Hepatocyte (in vitro differentiated cells): ENCODE data around the gene PSMD12. TPM values are rescaled to one million over a fixed set of nuclear protein-coding genes. Genes with fewer than 3 reads are reported as not detected.
A peak's percentile ranks its signal among the peaks of the same experiment; 100 is the strongest.

Source experiments
- DNase-seq: peaks from one replicate; pipeline ENCODE4 v3.0.0-alpha.2; 2016; ENCODE audit warnings: low spot score
- H2AFZ ChIP-seq: fragments of 200-600 bp; sonication (generic); 2 replicates; pipeline ENCODE4 v1.6.0; 2016; ENCODE audit warnings: antibody characterized with exemption, mild to moderate bottlenecking
- H3K27ac ChIP-seq: fragments of 200-600 bp; sonication (generic); 2 replicates; pipeline ENCODE4 v1.5.1; 2016; ENCODE audit warnings: mild to moderate bottlenecking
- H3K27me3 ChIP-seq: fragments of 200-600 bp; sonication (generic); 2 replicates; pipeline ENCODE4 v1.6.1; 2016
- H3K36me3 ChIP-seq: fragments of 200-600 bp; sonication (generic); replicated peaks from 2 replicates; pipeline ENCODE4 v1.5.1; 2016; ENCODE audit warnings: low read depth; ENCODE audit not compliant: insufficient read depth
- H3K4me1 ChIP-seq: fragments of 200-600 bp; sonication (generic); 2 replicates; pipeline ENCODE4 v1.5.1; 2016; ENCODE audit warnings: mild to moderate bottlenecking, moderate library complexity; ENCODE audit not compliant: insufficient read depth
- H3K4me2 ChIP-seq: fragments of 200-600 bp; sonication (generic); 2 replicates; pipeline ENCODE4 v1.6.0; 2016
- H3K4me3 ChIP-seq: fragments of 200-600 bp; sonication (generic); 2 replicates; pipeline ENCODE4 v1.5.1; 2016; ENCODE audit warnings: mild to moderate bottlenecking
- H3K79me2 ChIP-seq: fragments of 200-600 bp; sonication (generic); 2 replicates; pipeline ENCODE4 v1.6.0; 2017; ENCODE audit warnings: mild to moderate bottlenecking
- H3K9me2 ChIP-seq: fragments of 200-600 bp; sonication (generic); replicated peaks from 2 replicates; pipeline ENCODE4 v1.6.0; 2017; ENCODE audit warnings: mild to moderate bottlenecking; ENCODE audit not compliant: insufficient read depth
- H3K9me3 ChIP-seq: fragments of 200-600 bp; sonication (generic); 2 replicates; pipeline ENCODE4 v1.5.1; 2016; ENCODE audit warnings: low read depth, mild to moderate bottlenecking
- H4K20me1 ChIP-seq: fragments of 200-600 bp; sonication (generic); 2 replicates; pipeline ENCODE4 v1.6.0; 2016; ENCODE audit warnings: mild to moderate bottlenecking; ENCODE audit not compliant: insufficient read depth, poor library complexity, severe bottlenecking
- EZH2 ChIP-seq: fragments of 200-600 bp; sonication (generic); IDR thresholded peaks from 2 replicates; pipeline ENCODE4 v1.6.1; 2016; ENCODE audit warnings: antibody characterized with exemption, mild to moderate bottlenecking, borderline replicate concordance
- EZH2phosphoT487 ChIP-seq: fragments of 200-600 bp; sonication (generic); IDR thresholded peaks from one replicate; pipeline ENCODE4 v1.6.1; 2018; ENCODE audit warnings: antibody characterized with exemption, mild to moderate bottlenecking, low read depth, moderate library complexity; ENCODE audit not compliant: unreplicated experiment, severe bottlenecking
- WGBS: methylation state at CpG from one replicate; pipeline ENCODE4 v1.1.6; 2016; ENCODE audit warnings: low lambda C conversion rate; ENCODE audit errors: missing lambda C conversion rate; 5-methylcytosine and 5-hydroxymethylcytosine counted together
- polyA plus RNA-seq: library from polyadenylated mRNA; unstranded; fragments of >200 nt; fragmentation: Nextera tagmentation; extraction: Ambion mirVana; gene quantifications from 2 replicates; pipeline ENCODE4 v1.2.1, GENCODE V29; 2016
- small RNA-seq: library from RNA; depleted of rRNA; stranded (forward); fragments of <200 nt; gene quantifications from one replicate; pipeline ENCODE3, GENCODE V24; 2014
- total RNA-seq: library from RNA; depleted of rRNA; stranded (reverse); fragments of >200 nt; gene quantifications from 2 replicates; pipeline ENCODE4 v1.2.3, GENCODE V29; 2014
- TF ChIP-seq, protein P1 (sequence below): fragments of 200-600 bp; sonication (generic); IDR thresholded peaks from 2 replicates; pipeline ENCODE4 v1.5.1; 2016; ENCODE audit warnings: antibody characterized with exemption, mild to moderate bottlenecking; ENCODE audit not compliant: poor library complexity

The PSMD12 gene
- total and polyA plus RNA-seq, 2 experiments from 2014 or later, result 28.4 to 65.3 TPM

DNA sequence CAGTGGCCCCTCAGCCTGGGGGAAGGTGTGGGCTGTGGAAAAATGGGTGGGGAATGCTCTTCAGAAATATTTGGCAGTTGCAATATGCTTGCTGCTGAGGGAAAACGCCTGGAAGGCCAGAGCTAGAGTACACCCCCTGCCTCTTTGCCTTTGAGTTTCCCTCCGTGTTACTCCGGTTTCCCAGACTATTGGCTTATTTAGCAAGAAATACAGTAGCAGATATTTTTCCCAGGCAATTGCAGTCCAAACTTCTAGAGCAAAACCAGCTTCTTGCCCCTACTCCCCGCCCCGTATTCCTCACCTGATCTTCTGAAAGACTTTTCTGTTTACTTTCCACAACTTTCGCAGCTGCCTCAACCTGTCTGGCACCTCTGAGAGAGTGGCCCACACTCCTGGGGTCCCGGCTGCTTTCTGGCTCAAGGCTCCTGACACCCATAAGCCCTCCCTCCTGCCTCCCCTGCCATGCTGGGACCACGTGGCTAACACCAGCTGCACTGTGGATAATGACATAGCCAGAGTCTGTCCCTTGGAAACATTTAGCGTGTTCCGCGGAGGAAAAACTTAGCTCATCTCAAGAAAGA is 75.6 kb downstream of the PSMD12 start:
- Histone ChIP-seq H3K79me2 (no peaks in the 10 kb centered on the region), H3K36me3 (no peaks in the 10 kb centered on the region), H3K27me3 (no peaks in the 10 kb centered on the region), H2AFZ (no peak overlapping the region), H4K20me1 (no peaks in the 10 kb centered on the region), H3K4me1 (no peaks in the 10 kb centered on the region), H3K9me3 (no peaks in the 10 kb centered on the region), H3K4me3 (no peak overlapping the region), H3K27ac (no peak overlapping the region), H3K4me2 (no peak overlapping the region), H3K9me2 (no peaks in the 10 kb centered on the region)
- no peak for DNase-seq
- WGBS, result 65% methylated on average over 11 of the region's 11 CpGs
- TF ChIP-seq EZH2, result no peak
- TF ChIP-seq, protein P1, sequence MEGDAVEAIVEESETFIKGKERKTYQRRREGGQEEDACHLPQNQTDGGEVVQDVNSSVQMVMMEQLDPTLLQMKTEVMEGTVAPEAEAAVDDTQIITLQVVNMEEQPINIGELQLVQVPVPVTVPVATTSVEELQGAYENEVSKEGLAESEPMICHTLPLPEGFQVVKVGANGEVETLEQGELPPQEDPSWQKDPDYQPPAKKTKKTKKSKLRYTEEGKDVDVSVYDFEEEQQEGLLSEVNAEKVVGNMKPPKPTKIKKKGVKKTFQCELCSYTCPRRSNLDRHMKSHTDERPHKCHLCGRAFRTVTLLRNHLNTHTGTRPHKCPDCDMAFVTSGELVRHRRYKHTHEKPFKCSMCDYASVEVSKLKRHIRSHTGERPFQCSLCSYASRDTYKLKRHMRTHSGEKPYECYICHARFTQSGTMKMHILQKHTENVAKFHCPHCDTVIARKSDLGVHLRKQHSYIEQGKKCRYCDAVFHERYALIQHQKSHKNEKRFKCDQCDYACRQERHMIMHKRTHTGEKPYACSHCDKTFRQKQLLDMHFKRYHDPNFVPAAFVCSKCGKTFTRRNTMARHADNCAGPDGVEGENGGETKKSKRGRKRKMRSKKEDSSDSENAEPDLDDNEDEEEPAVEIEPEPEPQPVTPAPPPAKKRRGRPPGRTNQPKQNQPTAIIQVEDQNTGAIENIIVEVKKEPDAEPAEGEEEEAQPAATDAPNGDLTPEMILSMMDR, result no peak
- no peak for TF ChIP-seq EZH2phosphoT487

DNA sequence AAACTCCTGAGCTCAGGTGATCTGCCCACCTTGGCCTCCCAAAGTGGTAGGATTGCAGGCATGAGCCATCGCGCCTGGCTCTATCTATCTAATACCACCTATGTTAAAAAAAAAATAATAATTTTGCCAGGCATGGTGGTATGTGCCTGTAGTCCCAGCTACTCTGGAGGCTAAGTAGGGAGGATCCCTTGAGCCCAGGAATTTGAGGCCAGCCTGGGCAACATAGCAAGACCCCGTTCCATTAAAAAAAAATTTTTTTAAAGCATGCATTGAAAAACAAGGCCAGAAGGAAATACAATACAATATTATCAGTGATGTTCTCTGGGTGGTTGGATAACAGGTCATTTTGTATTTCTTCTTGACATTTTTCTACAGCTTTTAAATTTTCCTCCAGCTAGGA is 76.1 kb downstream of the PSMD12 start:
- Histone ChIP-seq H3K9me2 (no peaks in the 10 kb centered on the region), H4K20me1 (no peaks in the 10 kb centered on the region), H3K27me3 (no peaks in the 10 kb centered on the region), H3K9me3 (no peaks in the 10 kb centered on the region), H3K4me2 (no peak overlapping the region), H3K27ac (no peak overlapping the region), H3K79me2 (no peaks in the 10 kb centered on the region), H3K4me3 (no peak overlapping the region), H3K36me3 (no peaks in the 10 kb centered on the region), H2AFZ (no peak overlapping the region), H3K4me1 (no peaks in the 10 kb centered on the region)
- 97% methylated on average over 3 of the region's 3 CpGs for WGBS
- DNase-seq, result no peak
- TF ChIP-seq EZH2phosphoT487, result no peak
- TF ChIP-seq, protein P1, result no peak
- TF ChIP-seq EZH2, result no peak

DNA sequence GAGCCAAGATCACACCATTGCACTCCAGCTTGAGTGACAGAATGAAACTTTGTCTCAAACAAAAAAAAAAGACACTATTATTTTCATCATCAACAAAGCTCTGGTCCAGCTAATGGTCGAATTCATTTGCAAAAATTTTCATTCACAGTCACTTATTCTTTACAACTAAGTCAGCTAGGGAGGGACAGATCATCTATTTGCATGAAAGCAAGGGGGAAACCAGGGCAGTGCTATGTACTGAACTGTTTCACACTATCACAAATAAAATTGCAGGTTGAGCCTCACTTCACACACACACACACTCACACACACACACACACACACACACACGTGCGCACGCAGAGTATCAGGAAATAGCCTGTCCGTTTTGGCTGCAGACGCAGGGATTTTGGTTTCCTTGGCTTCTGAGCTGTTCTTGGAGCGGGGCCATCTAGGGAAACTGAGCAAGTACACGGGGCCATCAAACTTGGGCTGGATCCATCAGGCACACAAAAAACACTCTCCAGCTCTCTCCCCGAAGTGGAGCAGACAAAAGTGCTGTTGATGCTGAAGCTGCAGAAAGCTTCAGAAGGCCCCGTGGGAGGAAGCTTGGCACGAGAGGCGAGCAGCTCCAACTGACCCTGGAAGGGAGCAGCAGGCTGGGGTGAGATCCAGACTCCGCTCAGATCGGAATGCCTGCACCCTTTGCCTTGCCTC is 77.0 kb downstream of the PSMD12 start:
- H3K27me3 ChIP-seq, result no peaks in the 10 kb centered on the region
- H3K9me3 ChIP-seq, result no peaks in the 10 kb centered on the region
- no peaks in the 10 kb centered on the region for H3K9me2 ChIP-seq
- H3K27ac ChIP-seq, result no peak overlapping the region
- H2AFZ ChIP-seq, result no peak overlapping the region
- TF ChIP-seq EZH2phosphoT487, result no peak
- no peak for TF ChIP-seq EZH2
- TF ChIP-seq, protein P1, result no peak
- WGBS, result 60% methylated on average over 14 of the region's 14 CpGs
- H3K4me3 ChIP-seq, result no peak overlapping the region
- peak overlapping the region; percentile 44 for H3K4me2 ChIP-seq
- H4K20me1 ChIP-seq, result no peaks in the 10 kb centered on the region
- no peaks in the 10 kb centered on the region for H3K4me1 ChIP-seq
- H3K36me3 ChIP-seq, result no peaks in the 10 kb centered on the region
- DNase-seq, result peak; percentile 33
- H3K79me2 ChIP-seq, result no peaks in the 10 kb centered on the region

Small RNA genes within 50 kb of the gene (small RNA-seq; reads per million reads assigned to genes)
- gene RF00019, result not detected

Other genes starting within 250 kb of the PSMD12 start
- 47.1 and 77.2 TPM in 2 replicates for gene HELZ, start 121.4 kb downstream of the PSMD12 start, total RNA-seq
- 32.7 and 34.1 TPM in 2 replicates for gene HELZ, start 121.4 kb downstream of the PSMD12 start, polyA plus RNA-seq
- gene PITPNC1, start 10.7 kb upstream of the PSMD12 start, total RNA-seq, result 4.6 and 8.3 TPM in 2 replicates
- gene PITPNC1, start 10.7 kb upstream of the PSMD12 start, polyA plus RNA-seq, result 8.1 and 9.3 TPM in 2 replicates